PC-3 (cell line): ENCODE data around the gene CADPS2.

Experiments
- EZH2 ChIP-seq: fragments of 300-600 bp; sonication (generic); IDR thresholded peaks from one replicate; pipeline ENCODE4 v1.6.1; 2017; ENCODE audit warnings: antibody characterized with exemption, mild to moderate bottlenecking, low read length; ENCODE audit not compliant: unreplicated experiment
- EZH2phosphoT487 ChIP-seq: fragments of 300-600 bp; sonication (generic); IDR thresholded peaks from 2 replicates; pipeline ENCODE4 v1.6.1; 2018; ENCODE audit warnings: mild to moderate bottlenecking, antibody characterized with exemption, low read length, borderline replicate concordance
- TF ChIP-seq, protein P1 (sequence below): fragments of 300-600 bp; sonication (generic); conservative IDR thresholded peaks from 2 replicates; pipeline ENCODE4 v1.5.1; 2017; ENCODE audit warnings: antibody characterized with exemption, low read depth, mild to moderate bottlenecking, low read length

DNA sequence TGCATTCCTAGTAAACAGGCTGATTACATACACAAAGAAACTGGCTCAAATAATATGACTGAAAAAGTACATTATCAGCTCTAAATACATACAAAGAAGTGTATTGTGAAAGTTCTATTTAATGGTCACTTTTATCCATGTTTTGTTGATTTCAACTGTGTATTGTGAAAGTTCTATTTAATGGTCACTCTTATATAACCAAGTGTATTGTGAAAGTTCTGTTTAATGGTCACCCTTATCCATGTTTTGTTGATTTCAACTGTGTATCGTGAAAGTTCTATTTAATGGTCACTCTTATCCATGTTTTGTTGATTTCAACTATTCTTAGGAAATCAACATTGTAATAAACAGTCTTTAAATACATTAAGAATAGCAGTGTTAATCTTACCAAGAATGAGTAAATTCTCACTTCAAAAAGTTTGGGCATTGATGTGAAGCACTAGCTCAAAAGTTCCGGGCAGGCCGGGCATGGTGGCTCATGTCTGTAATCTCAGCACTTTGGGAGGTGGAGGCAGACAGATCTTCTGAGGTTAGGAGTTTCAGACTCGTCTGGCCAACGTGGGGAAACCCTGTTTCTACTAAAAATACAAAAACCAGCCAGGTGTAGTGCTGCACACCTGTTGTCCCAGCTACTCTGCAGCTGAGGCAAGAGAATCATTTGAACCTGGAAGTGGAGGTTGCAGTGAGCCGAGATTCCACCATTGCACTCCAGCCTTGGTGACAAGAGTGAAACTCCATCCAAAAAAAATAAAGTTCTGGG lies 546.9 kb downstream of the CADPS2 start:
- TF ChIP-seq, protein P1, sequence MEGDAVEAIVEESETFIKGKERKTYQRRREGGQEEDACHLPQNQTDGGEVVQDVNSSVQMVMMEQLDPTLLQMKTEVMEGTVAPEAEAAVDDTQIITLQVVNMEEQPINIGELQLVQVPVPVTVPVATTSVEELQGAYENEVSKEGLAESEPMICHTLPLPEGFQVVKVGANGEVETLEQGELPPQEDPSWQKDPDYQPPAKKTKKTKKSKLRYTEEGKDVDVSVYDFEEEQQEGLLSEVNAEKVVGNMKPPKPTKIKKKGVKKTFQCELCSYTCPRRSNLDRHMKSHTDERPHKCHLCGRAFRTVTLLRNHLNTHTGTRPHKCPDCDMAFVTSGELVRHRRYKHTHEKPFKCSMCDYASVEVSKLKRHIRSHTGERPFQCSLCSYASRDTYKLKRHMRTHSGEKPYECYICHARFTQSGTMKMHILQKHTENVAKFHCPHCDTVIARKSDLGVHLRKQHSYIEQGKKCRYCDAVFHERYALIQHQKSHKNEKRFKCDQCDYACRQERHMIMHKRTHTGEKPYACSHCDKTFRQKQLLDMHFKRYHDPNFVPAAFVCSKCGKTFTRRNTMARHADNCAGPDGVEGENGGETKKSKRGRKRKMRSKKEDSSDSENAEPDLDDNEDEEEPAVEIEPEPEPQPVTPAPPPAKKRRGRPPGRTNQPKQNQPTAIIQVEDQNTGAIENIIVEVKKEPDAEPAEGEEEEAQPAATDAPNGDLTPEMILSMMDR: no peak
- no peak for TF ChIP-seq EZH2phosphoT487
- TF ChIP-seq EZH2: no peak
